ENCODE data around the gene TUSC7. TPM values are rescaled to one million over a fixed set of nuclear protein-coding genes. Genes with fewer than 3 reads are reported as not detected.

The TUSC7 gene
- total and polyA plus RNA-seq, 2 of the 8 experiments (the other 6 are each of a cell fraction or from before 2014, with no cell fraction given), result not detected

DNA sequence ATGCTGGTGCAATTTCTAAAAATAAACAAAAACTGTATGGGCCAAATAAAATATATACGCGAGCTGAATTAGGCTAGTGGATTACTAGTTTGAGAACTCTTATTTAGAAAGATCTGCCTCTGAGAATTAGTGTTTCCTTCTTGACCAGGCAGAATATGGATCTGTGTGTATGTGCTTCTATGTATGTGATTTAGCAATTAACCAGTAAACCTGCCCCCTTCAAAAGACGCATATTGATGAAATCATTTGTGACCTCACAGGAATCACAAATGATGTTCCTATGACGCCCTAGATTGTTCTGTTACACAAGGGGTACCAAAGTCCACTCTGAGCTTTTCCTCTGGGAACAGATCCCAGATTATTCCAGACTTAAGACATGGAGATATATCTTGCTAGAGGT is at the start of gene TUSC7 (continued):
- TF ChIP-seq CBX8 (IDR thresholded peaks at IDR 0.05; ENCODE audit: borderline replicate concordance, low read depth, low read length) (no peak), ASH2L (IDR thresholded peaks at IDR 0.05; ENCODE audit: low read length) (no peak)
- TF ChIP-seq, protein P1, sequence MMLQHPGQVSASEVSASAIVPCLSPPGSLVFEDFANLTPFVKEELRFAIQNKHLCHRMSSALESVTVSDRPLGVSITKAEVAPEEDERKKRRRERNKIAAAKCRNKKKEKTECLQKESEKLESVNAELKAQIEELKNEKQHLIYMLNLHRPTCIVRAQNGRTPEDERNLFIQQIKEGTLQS (IDR thresholded peaks at IDR 0.05; ENCODE audit: insufficient read depth, low read depth, low read length), result no peak
